ENCODE measurements around the gene CHMP5.

- TF ChIP-seq, protein P1, sequence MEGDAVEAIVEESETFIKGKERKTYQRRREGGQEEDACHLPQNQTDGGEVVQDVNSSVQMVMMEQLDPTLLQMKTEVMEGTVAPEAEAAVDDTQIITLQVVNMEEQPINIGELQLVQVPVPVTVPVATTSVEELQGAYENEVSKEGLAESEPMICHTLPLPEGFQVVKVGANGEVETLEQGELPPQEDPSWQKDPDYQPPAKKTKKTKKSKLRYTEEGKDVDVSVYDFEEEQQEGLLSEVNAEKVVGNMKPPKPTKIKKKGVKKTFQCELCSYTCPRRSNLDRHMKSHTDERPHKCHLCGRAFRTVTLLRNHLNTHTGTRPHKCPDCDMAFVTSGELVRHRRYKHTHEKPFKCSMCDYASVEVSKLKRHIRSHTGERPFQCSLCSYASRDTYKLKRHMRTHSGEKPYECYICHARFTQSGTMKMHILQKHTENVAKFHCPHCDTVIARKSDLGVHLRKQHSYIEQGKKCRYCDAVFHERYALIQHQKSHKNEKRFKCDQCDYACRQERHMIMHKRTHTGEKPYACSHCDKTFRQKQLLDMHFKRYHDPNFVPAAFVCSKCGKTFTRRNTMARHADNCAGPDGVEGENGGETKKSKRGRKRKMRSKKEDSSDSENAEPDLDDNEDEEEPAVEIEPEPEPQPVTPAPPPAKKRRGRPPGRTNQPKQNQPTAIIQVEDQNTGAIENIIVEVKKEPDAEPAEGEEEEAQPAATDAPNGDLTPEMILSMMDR (IDR thresholded peaks at IDR 0.05; ENCODE audit: insufficient read depth, low read depth, low read length): no peak
- TF ChIP-seq EZH2 (IDR thresholded peaks at IDR 0.05; ENCODE audit: insufficient read depth, low read length): no peak
Observed at GRCh38 chr9:33285502-33285901, 20.7 kb downstream of the CHMP5 start.

All from astrocyte (in vitro differentiated cells and primary cell).